ENCODE measurements around the gene ARMCX1.
A peak's percentile ranks its signal among the peaks of the same experiment; 100 is the strongest.
"Not testable (repeated sequence)": the region's sequence is repeated elsewhere in the genome, so short reads cannot be mapped to it uniquely, and the experiment has no call there.

ARMCX1 gene

DNA sequence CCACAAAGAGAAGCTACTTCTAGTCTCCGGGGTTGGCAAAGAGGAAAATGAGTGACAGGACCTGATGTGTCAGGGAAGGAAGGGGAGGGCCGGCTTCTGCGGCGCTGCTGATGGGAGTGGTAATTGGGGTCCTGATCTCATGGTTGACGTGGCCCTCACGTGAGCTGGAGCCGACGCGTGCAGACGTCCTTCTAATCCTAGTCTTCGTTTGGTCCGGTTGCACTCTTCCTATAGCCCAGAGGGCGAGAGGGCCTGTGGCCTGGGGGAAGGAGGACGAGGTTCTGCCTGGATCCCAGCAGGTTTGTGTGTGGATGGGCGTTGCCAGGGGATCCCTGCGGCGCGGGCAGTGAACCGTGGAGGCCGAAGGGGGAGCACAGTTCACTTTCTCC is at the start of gene ARMCX1:
Gene ARMCX1 (plus strand): TSS at position 186 of the 389 bp plus-strand sequence. CDS start 2,384 bp downstream, outside the sequence.
- FAIRE-seq = peak; percentile 45
- peak; percentile 44 for DNase-seq (ENCODE audit: insufficient read length, low spot score)
- TF ChIP-seq POLR2A (IDR thresholded peaks at IDR 0.05; ENCODE audit: low read depth, low read length) = peak; percentile 57

DNA sequence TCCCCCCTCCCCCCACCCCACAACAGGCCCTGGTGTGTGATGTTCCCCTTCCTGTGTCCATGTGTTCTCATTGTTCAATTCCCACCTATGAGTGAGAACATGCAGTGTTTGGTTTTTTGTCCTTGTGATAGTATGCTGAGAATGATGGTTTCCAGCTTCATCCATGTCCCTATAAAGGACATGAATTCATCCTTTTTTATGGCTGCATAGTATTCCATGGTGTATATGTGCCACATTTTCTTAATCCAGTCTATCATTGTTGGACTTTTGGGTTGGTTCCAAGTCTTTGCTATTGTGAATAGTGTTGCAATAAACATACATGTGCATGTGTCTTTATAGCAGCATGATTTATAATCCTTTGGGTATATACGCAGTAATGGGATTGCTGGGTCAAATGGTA is 47.4 kb upstream of the ARMCX1 start:
- not testable (repeated sequence) for FAIRE-seq; DNase-seq (ENCODE audit: insufficient read length, low spot score)

DNA sequence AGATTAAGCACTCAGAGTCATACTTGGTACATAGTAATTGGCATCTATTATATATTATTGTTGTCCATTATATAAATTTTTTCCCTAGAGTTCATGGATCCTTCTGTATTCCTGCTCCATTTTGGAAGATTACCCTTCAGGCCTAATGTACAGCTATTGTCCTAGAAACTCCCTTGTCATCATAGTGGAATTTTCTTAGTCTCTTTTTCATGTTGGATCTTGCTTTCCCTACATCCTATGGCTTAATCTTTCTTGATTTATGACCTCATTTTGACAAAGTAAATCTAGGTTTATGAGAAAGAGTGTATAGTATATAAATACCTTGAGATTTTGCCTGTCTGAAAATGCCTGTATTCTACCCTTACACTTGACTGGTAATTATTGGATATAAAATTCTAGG is 43.0 kb upstream of the ARMCX1 start:
- DNase-seq (ENCODE audit: insufficient read length, low spot score) (no peak), FAIRE-seq (no peak)
- no peak for TF ChIP-seq POLR2A (IDR thresholded peaks at IDR 0.05; ENCODE audit: low read depth, low read length)

DNA sequence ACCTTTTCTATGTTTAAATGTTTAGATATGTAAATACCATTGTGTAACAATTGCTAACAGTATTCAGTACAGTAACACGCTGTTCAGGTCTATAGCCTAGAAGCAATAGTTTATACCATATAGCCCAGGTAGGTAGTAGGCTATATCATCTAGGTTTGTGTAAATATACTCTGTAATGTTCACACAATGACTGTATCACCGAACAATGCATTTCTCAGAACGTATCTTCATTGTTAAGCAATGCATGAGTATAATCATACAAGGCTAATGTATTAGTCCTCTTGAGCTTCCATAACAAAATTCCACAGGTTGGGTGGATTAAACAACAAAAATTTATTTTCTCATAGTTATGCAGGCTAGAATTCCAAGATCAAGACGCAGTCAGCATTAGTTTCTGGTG is 42.4 kb upstream of the ARMCX1 start:
- DNase-seq (ENCODE audit: insufficient read length, low spot score) (no peak), FAIRE-seq (no peak)
- TF ChIP-seq POLR2A (IDR thresholded peaks at IDR 0.05; ENCODE audit: low read depth, low read length) = no peak

GRCh38 chrX:101530944-101531343 is 19.4 kb upstream of the ARMCX1 start:
- DNase-seq (ENCODE audit: insufficient read length, low spot score) (no peak), FAIRE-seq (no peak)
- TF ChIP-seq POLR2A (IDR thresholded peaks at IDR 0.05; ENCODE audit: low read depth, low read length) = no peak

GRCh38 chrX:101539116-101539515 is 11.2 kb upstream of the ARMCX1 start:
- DNase-seq (ENCODE audit: insufficient read length, low spot score) (no peak), FAIRE-seq (no peak)
- TF ChIP-seq POLR2A (IDR thresholded peaks at IDR 0.05; ENCODE audit: low read depth, low read length) = no peak

DNA sequence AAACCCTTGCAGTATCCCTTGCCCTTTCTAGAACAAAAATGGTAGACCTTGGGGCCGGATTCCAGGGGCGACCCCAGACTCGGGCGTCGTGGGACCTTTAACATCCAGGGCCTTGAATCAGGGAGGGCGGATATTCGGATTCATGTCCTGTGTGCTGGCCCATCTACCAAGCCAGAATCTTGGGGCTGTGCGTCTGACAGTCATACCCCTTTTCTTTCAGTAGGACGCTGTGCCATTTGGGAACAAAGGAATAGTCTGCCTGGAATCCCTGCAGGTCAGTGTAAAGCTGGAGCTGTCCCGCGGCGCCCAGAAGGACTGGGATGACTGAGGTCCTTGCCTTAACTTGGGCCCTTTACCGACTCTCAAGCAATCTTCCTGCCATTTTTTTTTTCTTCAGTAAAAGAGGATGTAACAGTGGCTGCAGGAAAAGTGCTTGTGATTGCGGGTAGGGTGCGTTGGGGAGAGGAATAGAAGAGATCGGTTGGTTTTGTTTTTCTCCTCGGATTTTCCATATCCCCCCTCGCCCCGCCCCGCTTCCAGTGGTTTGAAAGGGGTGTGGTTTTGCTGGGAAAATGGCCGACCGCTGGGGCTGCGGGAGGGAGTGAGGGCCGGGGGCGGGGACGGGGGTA is 518 bp downstream of the ARMCX1 start:
- TF ChIP-seq POLR2A (IDR thresholded peaks at IDR 0.05; ENCODE audit: low read depth, low read length) = no peak
- FAIRE-seq (no peak), DNase-seq (ENCODE audit: insufficient read length, low spot score) (peak; percentile 38)

DNA sequence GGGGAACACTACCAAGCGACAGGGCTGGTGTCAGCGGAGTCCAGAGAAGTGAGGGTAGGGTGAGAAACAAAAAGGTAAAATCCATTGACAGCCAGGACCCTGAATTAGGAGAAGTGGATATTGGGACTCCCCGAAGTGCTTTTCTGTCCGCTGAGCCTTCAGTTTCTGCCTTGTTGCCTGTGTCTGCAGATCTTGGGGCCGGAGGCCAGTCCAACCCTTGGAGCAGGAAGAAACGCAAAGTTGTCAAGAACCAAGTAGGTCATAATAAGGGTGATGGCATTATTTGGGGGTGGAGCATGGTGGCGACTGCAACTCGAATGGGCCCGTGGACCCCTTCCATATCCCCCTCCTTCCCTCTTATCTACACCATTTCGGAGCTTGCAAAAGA is 1.0 kb downstream of the ARMCX1 start:
- DNase-seq (ENCODE audit: insufficient read length, low spot score) (no peak), FAIRE-seq (no peak)
- TF ChIP-seq POLR2A (IDR thresholded peaks at IDR 0.05; ENCODE audit: low read depth, low read length) = no peak

DNA sequence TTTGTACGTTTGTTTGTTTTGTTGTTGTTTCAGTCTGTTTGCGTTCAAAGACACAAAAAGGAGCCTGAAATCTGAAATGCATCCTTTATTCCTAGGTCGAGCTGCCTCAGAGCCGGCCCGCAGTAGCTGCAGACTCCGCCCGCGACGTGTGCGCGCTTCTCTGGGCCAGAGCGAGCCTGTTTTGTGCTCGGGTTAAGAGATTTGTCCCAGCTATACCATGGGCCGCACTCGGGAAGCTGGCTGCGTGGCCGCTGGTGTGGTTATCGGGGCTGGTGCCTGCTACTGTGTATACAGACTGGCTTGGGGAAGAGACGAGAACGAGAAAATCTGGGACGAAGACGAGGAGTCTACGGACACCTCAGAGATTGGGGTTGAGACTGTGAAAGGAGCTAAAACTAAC is 2.4 kb downstream of the ARMCX1 start:
- DNase-seq (ENCODE audit: insufficient read length, low spot score) (no peak), FAIRE-seq (no peak)
- no peak for TF ChIP-seq POLR2A (IDR thresholded peaks at IDR 0.05; ENCODE audit: low read depth, low read length)

- FAIRE-seq (no peak), DNase-seq (ENCODE audit: insufficient read length, low spot score) (no peak)
- TF ChIP-seq POLR2A (IDR thresholded peaks at IDR 0.05; ENCODE audit: low read depth, low read length) = no peak
Measured at GRCh38 chrX:101564651-101565050, 14.3 kb downstream of the ARMCX1 start.

DNA sequence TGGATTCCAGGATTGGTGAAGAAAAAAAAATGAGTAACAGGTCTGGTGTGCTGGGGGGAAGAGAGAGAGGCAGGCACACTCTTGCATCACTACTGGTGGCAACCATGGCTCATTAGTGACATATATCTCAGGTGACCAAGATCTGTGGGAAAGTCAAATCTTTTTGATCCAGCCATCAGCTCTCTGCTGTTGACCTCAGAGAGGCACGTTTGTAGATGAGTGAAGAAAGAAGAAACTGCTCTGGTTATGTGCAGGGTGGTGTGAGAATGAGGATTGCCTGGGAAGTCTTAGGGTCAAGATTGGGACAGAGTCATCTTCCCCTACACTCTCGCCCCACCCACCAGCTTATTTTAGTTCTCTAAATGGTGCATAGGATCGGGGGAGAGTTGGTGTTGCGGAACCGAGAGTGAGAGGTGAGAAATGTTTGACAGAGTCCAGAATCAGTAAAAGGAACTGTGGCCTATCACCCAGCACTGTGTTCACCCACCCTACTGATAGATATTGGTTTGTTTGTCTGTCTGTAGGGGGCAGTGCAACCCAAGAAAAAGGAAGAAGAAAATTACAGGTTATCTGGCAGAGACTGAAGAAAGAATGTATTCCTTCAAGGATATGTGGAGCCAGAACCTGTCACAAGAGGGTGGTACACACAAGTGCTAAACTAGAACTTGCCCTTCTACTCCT is 45.5 kb downstream of the ARMCX1 start:
- no peak for TF ChIP-seq POLR2A (IDR thresholded peaks at IDR 0.05; ENCODE audit: low read depth, low read length)
- DNase-seq (ENCODE audit: insufficient read length, low spot score) = peak; percentile 25
- no peak for FAIRE-seq

DNA sequence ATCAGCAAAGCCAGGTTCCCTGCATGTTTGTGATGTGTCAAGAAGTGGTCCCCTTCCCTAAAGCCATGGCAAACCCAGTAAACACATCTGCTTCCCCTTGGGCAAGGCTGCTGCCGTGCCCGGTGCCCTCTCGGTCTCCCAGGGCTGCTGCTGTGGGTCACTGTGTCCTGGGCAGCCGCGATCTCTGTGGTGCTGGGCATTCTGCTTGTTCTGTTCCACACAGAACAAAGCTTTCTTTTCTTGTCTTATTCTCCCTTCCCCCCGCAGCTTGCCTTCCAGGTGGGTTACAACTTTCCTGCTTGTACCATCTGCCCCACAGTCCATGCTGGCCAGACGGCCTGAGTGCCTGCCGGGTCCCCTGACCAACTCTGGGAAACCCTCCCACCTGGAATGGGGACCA is 49.2 kb downstream of the ARMCX1 start:
- DNase-seq (ENCODE audit: insufficient read length, low spot score); FAIRE-seq: not testable (repeated sequence)

DNA sequence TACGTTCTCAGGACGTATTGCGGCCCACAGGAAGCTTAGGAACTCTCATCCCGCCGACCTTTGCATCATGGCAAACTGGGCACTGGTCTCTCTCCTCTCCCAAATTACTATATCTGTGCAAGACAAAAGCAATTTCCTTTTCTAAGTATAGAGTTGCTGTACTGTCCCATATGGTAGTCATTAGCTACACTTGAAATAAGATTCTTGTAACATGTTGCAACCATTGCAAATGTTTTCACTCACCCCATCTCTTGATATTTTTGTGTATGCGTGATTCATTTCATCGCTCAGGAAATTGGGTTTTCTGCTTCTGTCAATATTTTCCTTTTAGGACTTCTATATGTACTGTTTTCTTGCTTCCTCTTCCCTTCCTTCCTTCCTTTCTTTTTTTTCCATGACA is 51.7 kb downstream of the ARMCX1 start:
- DNase-seq (ENCODE audit: insufficient read length, low spot score) (no peak), FAIRE-seq (no peak)
- no peak for TF ChIP-seq POLR2A (IDR thresholded peaks at IDR 0.05; ENCODE audit: low read depth, low read length)
